HG02870 (cell line): ENCODE measurements around the gene PLXNC1.
A peak's percentile ranks its signal among the peaks of the same experiment; 100 is the strongest.

Experiments
- ATAC-seq: cut with Tn5 transposase; IDR thresholded peaks from one replicate; pipeline ENCODE4 v1.9.1; 2021; ENCODE audit warnings: mild to moderate bottlenecking, moderate library complexity; ENCODE audit not compliant: unreplicated experiment

The PLXNC1 gene

GRCh38 chr12:94147991-94148738 is at the start of gene PLXNC1:
PLXNC1 (plus strand) TSS chr12:94148577; CDS start chr12:94148972, 395 bp downstream.
- peak; percentile 39 for ATAC-seq

GRCh38 chr12:94099191-94099590 is 49.2 kb upstream of the PLXNC1 start:
- ATAC-seq, result no peak

GRCh38 chr12:94099632-94100031 is 48.7 kb upstream of the PLXNC1 start:
- no peak for ATAC-seq

GRCh38 chr12:94100211-94100627 is 48.2 kb upstream of the PLXNC1 start:
- ATAC-seq, result no peak

- ATAC-seq, result peak; percentile 51
These were observed 47.2 kb upstream of the PLXNC1 start for GRCh38 chr12:94100990-94101737.

GRCh38 chr12:94101738-94102660 is 46.4 kb upstream of the PLXNC1 start:
- ATAC-seq, result peak; percentile 82

GRCh38 chr12:94103986-94104385 is 44.4 kb upstream of the PLXNC1 start:
- no peak for ATAC-seq

GRCh38 chr12:94107910-94108309 is 40.5 kb upstream of the PLXNC1 start:
- no peak for ATAC-seq

GRCh38 chr12:94109160-94109559 is 39.2 kb upstream of the PLXNC1 start:
- peak; percentile 61 for ATAC-seq

- no peak for ATAC-seq
These were observed 38.1 kb upstream of the PLXNC1 start for GRCh38 chr12:94110258-94110657.

GRCh38 chr12:94111302-94111701 is 37.1 kb upstream of the PLXNC1 start:
- no peak for ATAC-seq

- ATAC-seq, result no peak
These were observed 36.3 kb upstream of the PLXNC1 start for GRCh38 chr12:94112121-94112520.

- no peak for ATAC-seq
These were observed 34.2 kb upstream of the PLXNC1 start for GRCh38 chr12:94114166-94114565.

GRCh38 chr12:94116191-94116590 is 32.2 kb upstream of the PLXNC1 start:
- ATAC-seq, result no peak

GRCh38 chr12:94121886-94122285 is 26.5 kb upstream of the PLXNC1 start:
- no peak for ATAC-seq

GRCh38 chr12:94122591-94122990 is 25.8 kb upstream of the PLXNC1 start:
- ATAC-seq, result no peak

- no peak for ATAC-seq
These were observed 25.2 kb upstream of the PLXNC1 start for GRCh38 chr12:94123127-94123526.

- no peak for ATAC-seq
These were observed 22.3 kb upstream of the PLXNC1 start for GRCh38 chr12:94126067-94126466.

GRCh38 chr12:94127239-94128131 is 20.9 kb upstream of the PLXNC1 start:
- no peak for ATAC-seq

- no peak for ATAC-seq
These were observed 20.1 kb upstream of the PLXNC1 start for GRCh38 chr12:94128280-94128679.
